NCI-H774 (cell line): ENCODE data around the gene LANCL3.
"Not testable (repeated sequence)": the region's sequence is repeated elsewhere in the genome, so short reads cannot be mapped to it uniquely, and the experiment has no call there.

Experiments
- DNase-seq: peaks from one replicate; lab custom pipeline; 2025; lab: John Stamatoyannopoulos, UW

LANCL3 gene

GRCh38 chrX:37571426-37572107 lies at the start of gene LANCL3:
Gene LANCL3, plus strand, starts transcription at chrX:37571661. Its CDS starts 210 bp downstream, at chrX:37571871.
- DNase-seq, result not testable (repeated sequence)

GRCh38 chrX:37523673-37524072 lies 47.8 kb upstream of the LANCL3 start:
- not testable (repeated sequence) for DNase-seq

- DNase-seq, result no peak
Measured at GRCh38 chrX:37541991-37542390, 29.5 kb upstream of the LANCL3 start.

- no peak for DNase-seq
Measured at GRCh38 chrX:37542791-37543190, 28.7 kb upstream of the LANCL3 start.

GRCh38 chrX:37543324-37543723 lies 28.1 kb upstream of the LANCL3 start:
- DNase-seq, result no peak

GRCh38 chrX:37544531-37544930 lies 26.9 kb upstream of the LANCL3 start:
- not testable (repeated sequence) for DNase-seq

GRCh38 chrX:37545066-37545465 lies 26.4 kb upstream of the LANCL3 start:
- no peak for DNase-seq

- DNase-seq, result not testable (repeated sequence)
Measured at GRCh38 chrX:37549619-37550018, 21.8 kb upstream of the LANCL3 start.

GRCh38 chrX:37553476-37553875 lies 18.0 kb upstream of the LANCL3 start:
- DNase-seq, result no peak

GRCh38 chrX:37565254-37565653 lies 6.2 kb upstream of the LANCL3 start:
- DNase-seq, result not testable (repeated sequence)

- DNase-seq, result not testable (repeated sequence)
Measured at GRCh38 chrX:37570349-37570748, 1.1 kb upstream of the LANCL3 start.

GRCh38 chrX:37572108-37572587 lies 687 bp downstream of the LANCL3 start:
- not testable (repeated sequence) for DNase-seq

GRCh38 chrX:37573121-37573520 lies 1.7 kb downstream of the LANCL3 start:
- not testable (repeated sequence) for DNase-seq

- no peak for DNase-seq
Measured at GRCh38 chrX:37578045-37578444, 6.6 kb downstream of the LANCL3 start.

- DNase-seq, result no peak
Measured at GRCh38 chrX:37580080-37580479, 8.6 kb downstream of the LANCL3 start.

GRCh38 chrX:37587337-37587736 lies 15.9 kb downstream of the LANCL3 start:
- not testable (repeated sequence) for DNase-seq

GRCh38 chrX:37590047-37590446 lies 18.6 kb downstream of the LANCL3 start:
- DNase-seq, result no peak

GRCh38 chrX:37594755-37595382 lies 23.4 kb downstream of the LANCL3 start:
- no peak for DNase-seq

- no peak for DNase-seq
Measured at GRCh38 chrX:37599729-37600128, 28.3 kb downstream of the LANCL3 start.

- DNase-seq, result no peak
Measured at GRCh38 chrX:37603938-37604409, 32.5 kb downstream of the LANCL3 start.

GRCh38 chrX:37607243-37607642 lies 35.8 kb downstream of the LANCL3 start:
- no peak for DNase-seq

GRCh38 chrX:37608156-37608555 lies 36.7 kb downstream of the LANCL3 start:
- no peak for DNase-seq

- DNase-seq, result no peak
Measured at GRCh38 chrX:37609727-37610126, 38.3 kb downstream of the LANCL3 start.
